H1 (cell line): ENCODE data around the gene DPF3. TPM values are rescaled to one million over a fixed set of nuclear protein-coding genes. Genes with fewer than 3 reads are reported as not detected.

ENCODE experiments used
- CTCF ChIA-PET: fragments of 300-600 bp; sonication (Branson Sonifier 250); formaldehyde crosslinking; loops from one replicate; lab custom pipeline; 2021; ENCODE audit not compliant: partially characterized antibody; lab: Charles Lee
- POLR2A ChIA-PET: fragments of 300-600 bp; sonication (Branson Sonifier 250); formaldehyde crosslinking; loops from one replicate; lab custom pipeline; 2021; ENCODE audit warnings: inconsistent platforms; ENCODE audit not compliant: partially characterized antibody; lab: Charles Lee
- DNase-seq, 2 experiments: peaks; one replicate each; pipeline versions ENCODE4 v3.0.0 to v3.0.0-alpha.2; 2010 to 2022; ENCODE audit warnings: low spot score in 2 of 2, low read depth in 1 of 2, mixed read lengths in 1 of 2
- FAIRE-seq: peaks from 2 replicates; lab custom pipeline; 2011; peaks lifted over from hg19 to GRCh38; lab: Jason Lieb, UNC
- H2AFZ ChIP-seq: 2 replicates; pipeline ENCODE4 v1.8.1; 2012; ENCODE audit warnings: low read length, inconsistent platforms
- H2AK5ac ChIP-seq: 2 replicates; pipeline ENCODE4 v1.6.1; 2013; ENCODE audit warnings: low read depth, low read length
- H2BK120ac ChIP-seq: replicated peaks from 2 replicates; pipeline ENCODE3; 2013; ENCODE audit warnings: low read depth, low read length, inconsistent platforms
- H2BK12ac ChIP-seq: 2 replicates; pipeline ENCODE4 v1.6.1; 2013; ENCODE audit warnings: low read depth, low read length
- H2BK15ac ChIP-seq: 2 replicates; pipeline ENCODE4 v1.6.1; 2013; ENCODE audit warnings: low read length
- H2BK20ac ChIP-seq: 2 replicates; pipeline ENCODE4 v1.6.1; 2013; ENCODE audit warnings: low read length
- H2BK5ac ChIP-seq: 2 replicates; pipeline ENCODE4 v1.6.1; 2013; ENCODE audit warnings: low read depth, low read length
- H3K14ac ChIP-seq: 2 replicates; pipeline ENCODE4 v1.6.1; 2013; ENCODE audit warnings: inconsistent platforms; ENCODE audit not compliant: insufficient read length
- H3K18ac ChIP-seq: 2 replicates; pipeline ENCODE4 v1.6.1; 2013; ENCODE audit warnings: low read length; ENCODE audit errors: extremely low read depth
- H3K23ac ChIP-seq: 2 replicates; pipeline ENCODE4 v1.6.1; 2013; ENCODE audit warnings: inconsistent platforms; ENCODE audit not compliant: insufficient read length
- H3K23me2 ChIP-seq: 2 replicates; pipeline ENCODE4 v1.6.1; 2013; ENCODE audit warnings: low read depth, low read length
- H3K27ac ChIP-seq: 2 replicates; pipeline ENCODE4 v1.6.1; 2011; ENCODE audit warnings: low read depth, low read length, inconsistent platforms
- H3K27me3 ChIP-seq, 4 experiments: replicated peaks in 1 of 4; 1 replicate in 1 of 4; 2 replicates in 3 of 4; pipeline versions ENCODE4 v1.6.1 to v1.8.1; 2011 to 2013; ENCODE audit warnings: low read length in 3 of 4, mild to moderate bottlenecking in 3 of 4, inconsistent platforms in 2 of 4, mixed read lengths in 2 of 4, moderate library complexity in 1 of 4; ENCODE audit not compliant: control insufficient read depth in 3 of 4, insufficient read depth in 3 of 4; ENCODE audit errors: extremely low read depth in 1 of 4
- H3K36me3 ChIP-seq, 4 experiments: 2 replicates each; pipeline versions ENCODE4 v1.6.1 to v1.8.1; 2011 to 2013; ENCODE audit warnings: mild to moderate bottlenecking in 4 of 4, low read length in 3 of 4, moderate library complexity in 2 of 4, control low read depth in 1 of 4, inconsistent platforms in 1 of 4; ENCODE audit not compliant: insufficient read depth in 4 of 4, control insufficient read depth in 2 of 4
- H3K4ac ChIP-seq: replicated peaks from 2 replicates; pipeline ENCODE3; 2013; ENCODE audit warnings: low read length, low read depth, mixed read lengths, inconsistent platforms; ENCODE audit not compliant: insufficient read length
- H3K4me1 ChIP-seq, 4 experiments: replicated peaks in 1 of 4; 1 replicate in 1 of 4; 2 replicates in 3 of 4; pipeline versions ENCODE4 v1.6.1 to v1.8.1; 2011 to 2013; ENCODE audit warnings: low read length in 3 of 4, inconsistent platforms in 2 of 4, mixed read lengths in 1 of 4; ENCODE audit not compliant: insufficient read depth in 4 of 4, control insufficient read depth in 3 of 4
- H3K4me2 ChIP-seq, 2 experiments: 2 replicates each; pipeline versions ENCODE4 v1.6.1 to v1.8.1; 2011 to 2013; ENCODE audit warnings: low read depth in 2 of 2, low read length in 2 of 2, control low read depth in 1 of 2, inconsistent platforms in 1 of 2, mild to moderate bottlenecking in 1 of 2; ENCODE audit not compliant: insufficient read depth in 1 of 2
- H3K4me3 ChIP-seq, 4 experiments: fragments of 200-600, 300-600 bp in 1 of 4; sonication (generic), shearing (Covaris generic), sonication (Bioruptor Twin) in 1 of 4; 2 replicates each; pipeline versions ENCODE4 v1.5.1 to v1.8.1; 2011 to 2016; ENCODE audit warnings: low read length in 4 of 4, low read depth in 3 of 4, control low read depth in 2 of 4, inconsistent platforms in 2 of 4, mild to moderate bottlenecking in 2 of 4, mixed read lengths in 1 of 4, moderate library complexity in 1 of 4; ENCODE audit not compliant: insufficient read depth in 2 of 4; ENCODE audit errors: extremely low read depth in 1 of 4
- H3K56ac ChIP-seq: replicated peaks from 2 replicates; pipeline ENCODE3; 2013; ENCODE audit warnings: low read depth, mild to moderate bottlenecking, mixed read lengths, low read length, inconsistent platforms; ENCODE audit not compliant: insufficient read length
- H3K79me1 ChIP-seq: 2 replicates; pipeline ENCODE4 v1.6.1; 2013; ENCODE audit warnings: low read depth, low read length, control low read depth
- H3K79me2 ChIP-seq, 2 experiments: 2 replicates each; pipeline versions ENCODE4 v1.6.1 to v1.8.1; 2012 to 2013; ENCODE audit warnings: low read length in 2 of 2, mild to moderate bottlenecking in 2 of 2, inconsistent platforms in 1 of 2; ENCODE audit not compliant: insufficient read depth in 2 of 2, control insufficient read depth in 1 of 2
- H3K9ac ChIP-seq, 4 experiments: replicated peaks in 1 of 4; 1 replicate in 1 of 4; 2 replicates in 3 of 4; pipeline versions ENCODE4 v1.6.1 to v1.8.1; 2011 to 2013; ENCODE audit warnings: low read depth in 3 of 4, low read length in 3 of 4, control low read depth in 2 of 4, mild to moderate bottlenecking in 2 of 4, moderate library complexity in 2 of 4, inconsistent platforms in 1 of 4; ENCODE audit errors: extremely low read depth in 1 of 4
- H3K9me3 ChIP-seq, 2 experiments: 2 replicates each; pipeline versions ENCODE4 v1.6.1 to v1.8.1; 2012 to 2013; ENCODE audit warnings: mild to moderate bottlenecking in 2 of 2, moderate library complexity in 2 of 2, control low read depth in 1 of 2, inconsistent platforms in 1 of 2, low read depth in 1 of 2, low read length in 1 of 2, mixed read lengths in 1 of 2; ENCODE audit not compliant: insufficient read depth in 2 of 2
- H4K20me1 ChIP-seq, 2 experiments: replicated peaks in 1 of 2; 2 replicates each; pipeline versions ENCODE3 to v1.8.1; 2011 to 2013; ENCODE audit warnings: inconsistent platforms in 2 of 2, low read length in 2 of 2, mild to moderate bottlenecking in 1 of 2; ENCODE audit not compliant: insufficient read depth in 2 of 2, control insufficient read depth in 1 of 2
- H4K5ac ChIP-seq: 2 replicates; pipeline ENCODE4 v1.6.1; 2013; ENCODE audit warnings: low read length, low read depth, mixed read lengths, inconsistent platforms; ENCODE audit not compliant: insufficient read length
- H4K8ac ChIP-seq: 2 replicates; pipeline ENCODE4 v1.8.0; 2013; ENCODE audit warnings: mild to moderate bottlenecking, moderate library complexity, low read length, inconsistent platforms; ENCODE audit not compliant: insufficient read depth; ENCODE audit errors: extremely low read depth
- H4K91ac ChIP-seq: replicated peaks from 2 replicates; pipeline ENCODE3; 2013; ENCODE audit warnings: low read length, mixed read lengths, inconsistent platforms; ENCODE audit not compliant: insufficient read length
- BACH1 ChIP-seq: IDR thresholded peaks from 2 replicates; pipeline ENCODE4 v1.6.1; 2012; ENCODE audit warnings: low read length, improper control_type of control experiment
- GABPA ChIP-seq: IDR thresholded peaks from 2 replicates; pipeline ENCODE4 v1.6.1; 2011; ENCODE audit warnings: mild to moderate bottlenecking, low read length, moderate library complexity, borderline replicate concordance; ENCODE audit not compliant: insufficient read depth
- POU5F1 ChIP-seq: IDR thresholded peaks from 2 replicates; pipeline ENCODE4 v1.6.1; 2011; ENCODE audit warnings: low read depth, mild to moderate bottlenecking, low read length, moderate library complexity
- SP1 ChIP-seq: IDR thresholded peaks from 2 replicates; pipeline ENCODE4 v1.6.1; 2011; ENCODE audit warnings: low read depth, low read length
- SP2 ChIP-seq: IDR thresholded peaks from 2 replicates; pipeline ENCODE4 v1.6.1; 2012; ENCODE audit warnings: mild to moderate bottlenecking, low read length, inconsistent platforms
- SP4 ChIP-seq: IDR thresholded peaks from 2 replicates; pipeline ENCODE4 v1.6.1; 2012; ENCODE audit warnings: low read length, inconsistent platforms
- WGBS, 2 experiments: shearing (Covaris generic) in 1 of 2; methylation state at CpG; one replicate each; pipeline versions ENCODE4 v1.1.6 to v1.1.7; 2013 to 2015; ENCODE audit warnings: low lambda C conversion rate in 2 of 2, mixed read lengths in 2 of 2, inconsistent platforms in 1 of 2, low coverage in 1 of 2, missing lambda C conversion rate in 1 of 2; ENCODE audit not compliant: insufficient replicate concordance in 2 of 2, insufficient coverage in 1 of 2, insufficient read length in 1 of 2; ENCODE audit errors: extremely low coverage in 1 of 2, missing lambda C conversion rate in 1 of 2; 5-methylcytosine and 5-hydroxymethylcytosine counted together
- polyA plus RNA-seq, 7 experiments: library from polyadenylated mRNA; depleted of rRNA in 3 of 7; stranded (reverse) in 5 of 7; unstranded in 2 of 7; fragments of >200 nt in 5 of 7; fragments of 200-250 nt in 2 of 7; gene quantifications; 1 replicate in 5 of 7; 2 replicates in 1 of 7; 4 replicates in 1 of 7; pipeline versions ENCODE4 v1.2.1 to v1.2.3, GENCODE V29; 2011 to 2013; ENCODE audit warnings: missing spikeins in 2 of 7, mixed read lengths in 2 of 7
- total RNA-seq: library from RNA; stranded (reverse); fragmentation: NEBNext Ultra II Directional; extraction: Animal tissue kit (Norgen Biotek cat#: 25700); gene quantifications from 2 replicates; pipeline ENCODE4 v1.2.1, GENCODE V29; 2021
- TF ChIP-seq, protein P1 (sequence below): IDR thresholded peaks from 2 replicates; pipeline ENCODE4 v1.6.1; 2012; ENCODE audit warnings: inconsistent platforms

Gene DPF3
- total and polyA plus RNA-seq, 2 of the 8 experiments (the other 6 are each of a cell fraction or from before 2014, with no cell fraction given): 0.19 TPM; not detected in 1

DNA sequence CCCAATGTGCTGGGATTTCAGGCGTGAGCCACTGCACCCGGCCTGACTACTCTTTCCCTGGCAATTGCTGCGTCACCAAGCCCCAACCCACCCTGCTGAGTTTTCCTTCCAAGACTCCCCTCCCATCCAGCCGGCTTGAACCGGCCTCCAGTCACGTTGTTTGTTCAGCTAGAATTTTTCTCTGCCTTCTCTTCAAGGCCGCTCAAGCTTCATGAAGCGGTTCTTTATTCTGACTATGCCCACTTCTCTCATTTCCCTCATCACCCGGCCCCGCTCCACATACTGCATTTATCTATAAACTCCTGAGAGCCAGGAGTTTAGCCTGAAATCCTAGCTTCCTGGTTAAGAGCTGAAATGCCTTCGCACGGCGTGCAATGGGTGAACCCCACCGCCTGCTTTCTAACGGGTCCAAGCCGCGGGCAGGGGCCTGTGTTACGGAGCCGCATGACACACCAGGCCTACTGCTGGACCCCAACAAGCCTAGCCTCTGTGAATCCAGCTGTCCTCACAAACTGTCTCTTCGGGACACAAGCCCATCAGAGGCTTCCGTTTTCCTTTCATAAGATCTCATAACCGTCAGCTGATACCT is 31.4 kb upstream of the DPF3 start:
- Histone ChIP-seq H3K79me2 (no peaks in the 10 kb centered on the region; a peak in 1 of 4 replicates), H2AK5ac (no peak overlapping the region), H3K4me3 (peak overlapping the region; percentile 66 to 78 (median 71); a peak in 7 of 8 replicates), H4K8ac (no peak overlapping the region), H2BK12ac (peak overlapping the region; percentile 63), H3K4me2 (peak overlapping the region; percentile 76 to 84; a peak in 3 of 4 replicates), H3K18ac (peak overlapping the region; percentile 81; the same call in 1 of the 2 replicates)
- CTCF ChIA-PET: interaction anchor here (0.5 to 2.3 kb wide), 6 partner anchors 21 to 411 kb away, joined by 3 to 7 read pairs (median 4); no protein-coding TSS in a partner anchor
- POLR2A ChIA-PET: no interaction called here
- no peak for DNase-seq
- TF ChIP-seq SP1 (no peak), SP2 (no peak), POU5F1 (no peak), BACH1 (no peak), GABPA (no peak), SP4 (no peak)
- TF ChIP-seq, protein P1, sequence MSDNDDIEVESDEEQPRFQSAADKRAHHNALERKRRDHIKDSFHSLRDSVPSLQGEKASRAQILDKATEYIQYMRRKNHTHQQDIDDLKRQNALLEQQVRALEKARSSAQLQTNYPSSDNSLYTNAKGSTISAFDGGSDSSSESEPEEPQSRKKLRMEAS: no peak
- TF ChIP-seq, all 59 proteins: peak for 0
- Histone ChIP-seq H3K4ac (no peak overlapping the region), H4K91ac (no peak overlapping the region), H4K5ac (no peak overlapping the region), H3K79me1 (no peaks in the 10 kb centered on the region; the same call in 1 of the 2 replicates), H3K27me3 (peaks cover 0 to 10% (median 8%) of the 10 kb centered on the region in 4 experiments; a peak in 5 of 7 replicates), H3K9ac (no peak overlapping the region), H2BK5ac (no peak overlapping the region), H3K36me3 (no peaks in the 10 kb centered on the region; a peak in 1 of 8 replicates), H3K56ac (no peak overlapping the region), H3K23ac (no peak overlapping the region), H2BK20ac (no peak overlapping the region), H2AFZ (peak overlapping the region; percentile 98; the same call in 1 of the 2 replicates), H3K27ac (no peak overlapping the region), H2BK120ac (no peak overlapping the region), H2BK15ac (no peak overlapping the region), H3K4me1 (peaks cover 0 to 2% (median under 1%) of the 10 kb centered on the region in 4 experiments; a peak in 4 of 7 replicates), H3K14ac (no peak overlapping the region), H4K20me1 (no peaks in the 10 kb centered on the region), H3K23me2 (peaks cover 11% of the 10 kb centered on the region), H3K9me3 (no peaks in the 10 kb centered on the region)
- FAIRE-seq: no peak
- WGBS, 2 experiments: 87% methylated on average over 22 of the region's 22 CpGs; no CpG with 5 or more reads in 1 of the 2 experiments
